RPMI8226 (cell line): Measurements from ENCODE around the gene PLA2G6.

ENCODE experiments used
- DNase-seq: peaks from one replicate; pipeline ENCODE4 v3.0.0-alpha.2; 2015

Gene PLA2G6

GRCh38 chr22:38181453-38182200, at the start of gene PLA2G6:
PLA2G6 (minus strand) TSS chr22:38181830; CDS start chr22:38169426, 12,404 bp downstream.
- DNase-seq, result peak; percentile 99

GRCh38 chr22:38230916-38231315, 49.3 kb upstream of the PLA2G6 start:
- DNase-seq, result no peak

- DNase-seq, result no peak
Measured at GRCh38 chr22:38230108-38230825, 48.6 kb upstream of the PLA2G6 start.

- no peak for DNase-seq
Measured at GRCh38 chr22:38228873-38229740, 47.5 kb upstream of the PLA2G6 start.

- no peak for DNase-seq
Measured at GRCh38 chr22:38228326-38228872, 46.8 kb upstream of the PLA2G6 start.

- no peak for DNase-seq
Measured at GRCh38 chr22:38226853-38227649, 45.4 kb upstream of the PLA2G6 start.

GRCh38 chr22:38223289-38223960, 41.8 kb upstream of the PLA2G6 start:
- DNase-seq, result no peak

GRCh38 chr22:38222797-38223119, 41.1 kb upstream of the PLA2G6 start:
- DNase-seq, result no peak

GRCh38 chr22:38221908-38222796, 40.5 kb upstream of the PLA2G6 start:
- no peak for DNase-seq

- DNase-seq, result no peak
Measured at GRCh38 chr22:38221407-38221806, 39.8 kb upstream of the PLA2G6 start.

- no peak for DNase-seq
Measured at GRCh38 chr22:38220653-38221386, 39.2 kb upstream of the PLA2G6 start.

GRCh38 chr22:38220163-38220562, 38.5 kb upstream of the PLA2G6 start:
- DNase-seq, result no peak

GRCh38 chr22:38219632-38220031, 38.0 kb upstream of the PLA2G6 start:
- DNase-seq, result no peak

- DNase-seq, result no peak
Measured at GRCh38 chr22:38218661-38219622, 37.3 kb upstream of the PLA2G6 start.

GRCh38 chr22:38215156-38216038, 33.8 kb upstream of the PLA2G6 start:
- DNase-seq, result no peak

GRCh38 chr22:38214302-38215056, 32.8 kb upstream of the PLA2G6 start:
- peak; percentile 85 for DNase-seq

GRCh38 chr22:38213990-38214301, 32.3 kb upstream of the PLA2G6 start:
- DNase-seq, result no peak
